ENCODE data around the gene UBASH3B. TPM values are rescaled to one million over a fixed set of nuclear protein-coding genes. Genes with fewer than 3 reads are reported as not detected.

The UBASH3B gene
- total and polyA plus RNA-seq, 7 donors = 1.4 to 17.5 (median 8.5) TPM

DNA sequence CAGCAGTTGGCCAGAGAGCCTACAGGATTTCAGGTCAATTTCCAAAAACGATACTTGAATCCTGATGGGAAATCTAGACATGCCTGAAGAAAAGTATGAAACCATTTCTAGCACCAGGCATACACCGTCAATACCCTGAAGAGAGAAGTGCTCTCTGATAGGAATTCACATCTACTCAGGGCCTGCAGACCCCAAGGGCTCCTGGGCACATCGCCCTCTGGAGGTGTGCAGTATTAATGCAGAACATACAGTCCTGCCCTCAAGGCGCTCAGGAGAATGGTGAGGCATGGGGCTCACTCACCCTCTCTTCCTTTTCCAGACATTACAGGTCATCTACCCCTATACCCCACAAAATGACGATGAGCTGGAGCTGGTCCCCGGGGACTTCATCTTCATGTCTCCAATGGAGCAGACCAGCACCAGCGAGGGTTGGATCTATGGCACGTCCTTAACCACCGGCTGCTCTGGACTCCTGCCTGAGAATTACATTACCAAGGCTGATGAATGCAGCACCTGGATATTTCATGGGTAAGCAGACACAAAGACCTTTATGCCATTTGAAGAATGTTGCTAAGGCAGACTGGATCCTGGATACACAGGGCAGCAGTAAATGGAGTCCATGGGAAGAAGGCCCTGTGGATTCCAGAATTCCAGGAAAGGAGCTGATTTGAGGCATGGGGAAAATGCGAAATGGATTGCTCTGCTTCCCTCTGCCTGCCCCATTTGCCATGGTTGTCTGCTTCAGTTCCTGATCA is 133.4 kb downstream of the UBASH3B start:
- WGBS, 3 donors = 72 to 87% (median 73%) methylated on average over 10 of the region's 10 CpGs
- H3K27me3 ChIP-seq (ENCODE audit: insufficient read depth in 3 of 3, low read length in 2 of 3) = no peaks in the 10 kb centered on the region
- no peak overlapping the region for H3K27ac ChIP-seq
- peaks cover 15% of the 10 kb centered on the region for H3K4me1 ChIP-seq
- DNase-seq (no peak), ATAC-seq (no peak)
- no peaks in the 10 kb centered on the region for H3K9me3 ChIP-seq
- intact Hi-C loops (cut with DNase I) = no loop called here
- no peak overlapping the region for H3K4me3 ChIP-seq
- H3K36me3 ChIP-seq (ENCODE audit: insufficient read depth in 1 of 2, low read depth in 1 of 2) = no peaks in the 10 kb centered on the region
- TF ChIP-seq, protein P1, sequence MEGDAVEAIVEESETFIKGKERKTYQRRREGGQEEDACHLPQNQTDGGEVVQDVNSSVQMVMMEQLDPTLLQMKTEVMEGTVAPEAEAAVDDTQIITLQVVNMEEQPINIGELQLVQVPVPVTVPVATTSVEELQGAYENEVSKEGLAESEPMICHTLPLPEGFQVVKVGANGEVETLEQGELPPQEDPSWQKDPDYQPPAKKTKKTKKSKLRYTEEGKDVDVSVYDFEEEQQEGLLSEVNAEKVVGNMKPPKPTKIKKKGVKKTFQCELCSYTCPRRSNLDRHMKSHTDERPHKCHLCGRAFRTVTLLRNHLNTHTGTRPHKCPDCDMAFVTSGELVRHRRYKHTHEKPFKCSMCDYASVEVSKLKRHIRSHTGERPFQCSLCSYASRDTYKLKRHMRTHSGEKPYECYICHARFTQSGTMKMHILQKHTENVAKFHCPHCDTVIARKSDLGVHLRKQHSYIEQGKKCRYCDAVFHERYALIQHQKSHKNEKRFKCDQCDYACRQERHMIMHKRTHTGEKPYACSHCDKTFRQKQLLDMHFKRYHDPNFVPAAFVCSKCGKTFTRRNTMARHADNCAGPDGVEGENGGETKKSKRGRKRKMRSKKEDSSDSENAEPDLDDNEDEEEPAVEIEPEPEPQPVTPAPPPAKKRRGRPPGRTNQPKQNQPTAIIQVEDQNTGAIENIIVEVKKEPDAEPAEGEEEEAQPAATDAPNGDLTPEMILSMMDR (IDR thresholded peaks at IDR 0.05) = no peak

DNA sequence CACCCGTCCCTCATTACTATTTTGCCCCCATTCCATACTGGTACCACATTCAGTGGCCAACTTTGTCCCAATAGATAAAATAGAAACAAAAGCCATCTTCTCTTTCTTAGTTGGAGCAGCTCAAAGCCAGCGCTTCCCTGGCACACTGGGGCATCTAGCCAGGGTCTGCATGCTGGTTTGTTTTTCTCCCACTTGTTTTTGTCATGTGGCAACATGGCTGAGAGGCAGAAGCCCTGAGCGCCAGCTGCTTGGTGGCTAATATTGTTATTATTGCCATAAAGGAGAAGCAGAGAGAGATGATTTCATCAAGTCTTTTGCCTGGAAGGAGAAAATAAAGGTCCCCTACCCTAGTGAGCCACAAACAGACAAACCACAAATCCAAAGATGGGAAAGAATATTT is 134.4 kb downstream of the UBASH3B start:
- Histone ChIP-seq H3K4me1 (peaks cover 9% of the 10 kb centered on the region), H3K9me3 (no peaks in the 10 kb centered on the region), H3K27ac (no peak overlapping the region), H3K4me3 (no peak overlapping the region), H3K36me3 (ENCODE audit: insufficient read depth in 1 of 2, low read depth in 1 of 2) (no peaks in the 10 kb centered on the region), H3K27me3 (ENCODE audit: insufficient read depth in 3 of 3, low read length in 2 of 3) (no peaks in the 10 kb centered on the region)
- WGBS, 3 donors = 56 to 73% (median 64%) methylated on average over 3 of the region's 3 CpGs
- TF ChIP-seq, protein P1 (IDR thresholded peaks at IDR 0.05) = no peak
- intact Hi-C loops (cut with DNase I) = no loop called here
- ATAC-seq = no peak
- no peak for DNase-seq

DNA sequence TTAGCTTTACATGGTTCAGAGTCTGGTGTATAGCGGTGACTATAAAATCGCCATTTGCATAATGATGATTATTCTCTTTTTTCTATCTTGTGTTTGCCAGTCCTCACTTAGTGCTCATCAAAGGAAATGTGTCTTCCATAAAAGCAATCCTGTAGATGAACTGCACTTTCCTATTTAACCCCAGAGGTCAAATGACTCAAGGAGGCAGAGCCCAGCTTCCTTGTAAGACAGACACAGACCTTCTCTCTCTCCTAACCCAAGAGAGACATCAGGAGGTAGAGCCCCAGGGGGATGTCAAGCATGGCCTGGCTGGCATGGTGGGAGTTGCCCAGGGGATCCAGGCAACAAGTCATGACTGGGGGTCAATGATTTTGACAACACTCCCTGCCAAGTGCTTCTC is 135.9 kb downstream of the UBASH3B start:
- WGBS, 3 donors = 99 to 100% (median 99%) methylated on average over 2 of the region's 2 CpGs
- intact Hi-C loops (cut with DNase I) = no loop called here
- no peaks in the 10 kb centered on the region for H3K9me3 ChIP-seq
- no peaks in the 10 kb centered on the region for H3K36me3 ChIP-seq (ENCODE audit: insufficient read depth in 1 of 2, low read depth in 1 of 2)
- DNase-seq (no peak), ATAC-seq (no peak)
- H3K4me3 ChIP-seq = no peak overlapping the region
- no peak overlapping the region for H3K27ac ChIP-seq
- no peaks in the 10 kb centered on the region for H3K4me1 ChIP-seq
- TF ChIP-seq, protein P1 (IDR thresholded peaks at IDR 0.05) = no peak
- no peaks in the 10 kb centered on the region for H3K27me3 ChIP-seq (ENCODE audit: insufficient read depth in 3 of 3, low read length in 2 of 3)

DNA sequence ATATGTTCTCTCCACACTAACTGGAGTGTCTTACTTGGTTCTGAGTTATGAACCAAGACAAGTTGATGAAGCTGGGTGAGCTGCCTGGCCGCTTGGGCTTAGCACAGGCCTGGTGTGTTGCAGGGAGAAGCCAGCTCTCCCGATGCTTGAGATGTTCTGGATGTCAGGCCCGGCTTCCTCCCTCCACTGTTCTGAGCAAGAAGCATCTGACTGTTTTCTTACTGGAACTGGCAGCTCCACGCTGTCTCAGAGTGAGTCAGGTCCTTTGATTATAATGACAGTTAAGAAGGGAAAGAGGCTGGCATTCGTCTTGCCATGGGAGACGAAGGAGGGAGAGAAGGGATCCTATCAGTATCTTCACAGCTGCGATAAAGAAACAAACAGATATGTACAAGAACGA is 136.3 kb downstream of the UBASH3B start:
- Histone ChIP-seq H3K36me3 (ENCODE audit: insufficient read depth in 1 of 2, low read depth in 1 of 2) (peaks cover 0 to under 1% of the 10 kb centered on the region in 2 donors), H3K4me1 (no peaks in the 10 kb centered on the region), H3K9me3 (no peaks in the 10 kb centered on the region), H3K27me3 (ENCODE audit: insufficient read depth in 3 of 3, low read length in 2 of 3) (no peaks in the 10 kb centered on the region), H3K27ac (no peak overlapping the region), H3K4me3 (no peak overlapping the region)
- TF ChIP-seq, protein P1 (IDR thresholded peaks at IDR 0.05) = no peak
- no peak for DNase-seq
- intact Hi-C loops (cut with DNase I) = no loop called here
- 70 to 90% (median 81%) methylated on average over 8 of the region's 8 CpGs for WGBS, 3 donors
- no peak for ATAC-seq

DNA sequence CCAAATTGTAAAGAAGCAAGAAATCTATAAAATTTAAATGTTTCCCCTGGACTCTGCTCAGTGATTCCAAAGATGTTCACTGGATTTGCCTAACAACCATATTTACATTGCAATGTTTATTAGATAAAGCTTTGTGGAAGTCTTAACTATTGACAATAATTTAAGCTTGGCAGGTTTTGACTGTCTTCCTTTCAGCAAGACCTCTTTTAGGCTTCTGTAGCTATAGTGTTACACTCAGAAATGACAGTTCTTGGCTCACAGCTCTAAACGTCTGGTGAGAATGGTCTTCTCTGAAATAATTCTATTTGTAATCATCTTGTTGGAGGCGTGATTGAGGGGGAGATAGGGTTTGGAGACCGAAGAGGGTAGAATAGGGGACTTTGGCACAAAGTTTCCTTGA is 138.0 kb downstream of the UBASH3B start:
- peaks cover 0 to 8% of the 10 kb centered on the region in 2 donors for H3K36me3 ChIP-seq (ENCODE audit: insufficient read depth in 1 of 2, low read depth in 1 of 2)
- 22 to 42% (median 27%) methylated on average over 3 of the region's 3 CpGs for WGBS, 3 donors

More for the DNA sequence above, 138.0 kb downstream of the UBASH3B start:
- Histone ChIP-seq H3K27ac (no peak overlapping the region), H3K27me3 (ENCODE audit: insufficient read depth in 3 of 3, low read length in 2 of 3) (no peaks in the 10 kb centered on the region), H3K4me1 (no peaks in the 10 kb centered on the region), H3K4me3 (no peak overlapping the region), H3K9me3 (no peaks in the 10 kb centered on the region)
- TF ChIP-seq, protein P1 (IDR thresholded peaks at IDR 0.05) = no peak
- ATAC-seq (no peak), DNase-seq (no peak)
- intact Hi-C loops (cut with DNase I) = no loop called here
